Lower lobe of right lung (tissue), 2 donors: ENCODE results near the gene SLC39A7. TPM values are rescaled to one million over a fixed set of nuclear protein-coding genes. Genes with fewer than 3 reads are reported as not detected.

Source experiments
- ATAC-seq, 2 donors: fragments of 200-7000 bp; cut with Tn5 transposase; one replicate each; pipeline ENCODE4 v1.9.1; 2020 to 2022; ENCODE audit warnings: mild to moderate bottlenecking in 2 of 2, moderate library complexity in 2 of 2
- DNase-seq: peaks from one replicate; pipeline ENCODE4 v3.0.0-alpha.2; 2020
- H3K27ac ChIP-seq: fragments of 200-600 bp; one replicate; pipeline ENCODE4 v1.8.0; 2022
- H3K27me3 ChIP-seq: fragments of 200-600 bp; one replicate; pipeline ENCODE4 v1.8.0; 2022; ENCODE audit warnings: low read depth
- H3K36me3 ChIP-seq: fragments of 200-600 bp; one replicate; pipeline ENCODE4 v1.8.0; 2022; ENCODE audit warnings: mild to moderate bottlenecking
- H3K4me1 ChIP-seq: fragments of 200-600 bp; one replicate; pipeline ENCODE4 v1.8.0; 2022
- H3K4me3 ChIP-seq: fragments of 200-600 bp; one replicate; pipeline ENCODE4 v1.8.0; 2022; ENCODE audit warnings: mild to moderate bottlenecking
- H3K9me3 ChIP-seq: fragments of 200-600 bp; one replicate; pipeline ENCODE4 v1.8.0; 2022
- CTCF ChIP-seq: fragments of 200-600 bp; IDR thresholded peaks from one replicate; pipeline ENCODE4 v1.8.0; 2022; ENCODE audit warnings: antibody characterized with exemption, mild to moderate bottlenecking
- intact Hi-C: fragments of 100-400 bp; cut with DNase I; formaldehyde crosslinking; loops from one replicate; pipeline ENCODE4 v1.11.0; 2022
- total RNA-seq: library from RNA; stranded (reverse); fragmentation: NEBNext Ultra II Directional; extraction: Animal tissue kit (Norgen Biotek cat#: 25700); gene quantifications from one replicate; pipeline ENCODE4 v1.2.1, GENCODE V29; 2021
- donor health status: DM: no; HTN: yes; CAD: no; lungs with severe emphysema.

SLC39A7 gene
- total RNA-seq, 1 donor from 2014 or later: 76.0 TPM

GRCh38 chr6:33185190-33185589 lies 15.5 kb upstream of the SLC39A7 start:
- DNase-seq: no peak
- Histone ChIP-seq H3K4me3 (no peak overlapping the region), H3K36me3 (no peaks in the 10 kb centered on the region), H3K4me1 (no peaks in the 10 kb centered on the region), H3K9me3 (no peaks in the 10 kb centered on the region), H3K27ac (no peak overlapping the region), H3K27me3 (peaks cover 8% of the 10 kb centered on the region)
- ATAC-seq: no peak
- intact Hi-C loops: no loop called here
- TF ChIP-seq CTCF: no peak

- Histone ChIP-seq H3K27ac (no peak overlapping the region), H3K36me3 (no peaks in the 10 kb centered on the region), H3K9me3 (no peaks in the 10 kb centered on the region), H3K27me3 (peaks cover 12% of the 10 kb centered on the region), H3K4me3 (no peak overlapping the region), H3K4me1 (no peaks in the 10 kb centered on the region)
- no peak for DNase-seq
- ATAC-seq: no peak
- intact Hi-C loops: no loop called here
- no peak for TF ChIP-seq CTCF
Measured at GRCh38 chr6:33185654-33186187, 14.9 kb upstream of the SLC39A7 start.

GRCh38 chr6:33187809-33188208 lies 12.9 kb upstream of the SLC39A7 start:
- peaks cover 28% of the 10 kb centered on the region for H3K27me3 ChIP-seq
- no peaks in the 10 kb centered on the region for H3K9me3 ChIP-seq
- H3K36me3 ChIP-seq: no peaks in the 10 kb centered on the region
- DNase-seq (no peak), ATAC-seq (no peak)
- no peak overlapping the region for H3K4me3 ChIP-seq
- H3K4me1 ChIP-seq: peaks cover 16% of the 10 kb centered on the region
- intact Hi-C loops: no loop called here
- TF ChIP-seq CTCF: no peak
- H3K27ac ChIP-seq: no peak overlapping the region

- ATAC-seq: no peak
- peaks cover 18% of the 10 kb centered on the region for H3K4me1 ChIP-seq
- intact Hi-C loops: no loop called here
- H3K9me3 ChIP-seq: no peaks in the 10 kb centered on the region
- H3K27ac ChIP-seq: no peak overlapping the region
- no peak overlapping the region for H3K4me3 ChIP-seq
- peaks cover 2% of the 10 kb centered on the region for H3K36me3 ChIP-seq
- peaks cover 28% of the 10 kb centered on the region for H3K27me3 ChIP-seq
- peak; percentile 24 for DNase-seq
- TF ChIP-seq CTCF: no peak
Measured at GRCh38 chr6:33189164-33189563, 11.5 kb upstream of the SLC39A7 start.

- H3K4me1 ChIP-seq: peaks cover 18% of the 10 kb centered on the region
- H3K4me3 ChIP-seq: no peak overlapping the region
- DNase-seq (peak; percentile 21), ATAC-seq (no peak)
- peaks cover 9% of the 10 kb centered on the region for H3K36me3 ChIP-seq
- TF ChIP-seq CTCF: no peak
- intact Hi-C loops: no loop called here
- H3K27ac ChIP-seq: no peak overlapping the region
- peaks cover 28% of the 10 kb centered on the region for H3K27me3 ChIP-seq
- no peaks in the 10 kb centered on the region for H3K9me3 ChIP-seq
Measured at GRCh38 chr6:33189625-33190448, 10.8 kb upstream of the SLC39A7 start.
